ENCODE results near the gene SLC4A1. TPM values are rescaled to one million over a fixed set of nuclear protein-coding genes. Genes with fewer than 3 reads are reported as not detected.

Gene SLC4A1
- total RNA-seq, 2 donors from 2014 or later: 0.63 TPM; not detected in 1

DNA sequence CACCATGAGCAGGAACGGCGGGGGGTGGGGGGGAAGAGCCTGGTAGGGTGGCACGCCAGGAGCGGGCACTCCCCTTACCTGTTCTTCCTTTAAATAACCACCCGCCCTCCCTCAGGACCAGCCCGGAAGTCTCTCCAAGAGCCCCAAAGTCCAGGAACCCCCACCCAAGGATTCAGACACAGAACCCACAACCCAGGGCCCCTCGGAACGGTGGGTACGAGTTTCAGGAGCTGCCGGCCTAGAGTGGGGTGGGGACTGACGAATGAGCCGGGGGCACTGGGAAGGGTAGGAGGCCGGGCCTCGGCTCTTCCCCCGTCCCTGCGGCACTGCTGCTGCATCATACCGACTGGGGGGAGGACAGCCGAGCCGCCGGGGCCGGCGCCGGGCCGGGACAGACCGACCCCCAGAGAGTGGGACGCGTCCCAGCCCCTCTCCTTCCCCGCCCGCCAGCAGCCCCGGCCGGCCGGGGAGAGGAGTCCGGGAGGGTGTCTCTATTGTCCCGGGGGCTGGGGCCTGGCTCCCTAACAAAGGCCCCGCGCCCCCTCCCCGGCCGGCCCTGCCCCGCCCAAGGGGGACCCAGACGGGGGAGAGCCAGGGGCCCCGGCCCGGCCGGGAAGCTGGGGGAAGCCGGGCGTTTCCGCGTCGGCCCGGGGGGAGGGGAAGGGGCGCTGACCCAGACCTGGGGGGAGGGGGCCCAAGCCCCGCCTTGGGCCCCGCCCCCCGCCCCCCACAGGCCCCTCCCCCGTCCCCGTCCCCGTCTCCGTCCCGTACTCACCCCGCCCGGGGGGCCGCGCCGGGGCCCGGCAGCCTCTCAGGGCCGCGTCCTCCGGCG is 69.0 kb downstream of the SLC4A1 start:
- ATAC-seq: peak; percentile 41 to 47
- intact Hi-C loops (cut with DNase I): no loop called here
- peak; percentile 65 for DNase-seq

Small RNA genes lying within 50 kb of the gene (microRNA-seq; reads per million reads assigned to microRNA genes)
- 0 to 0.40 reads per million in 2 donors for gene MIR6782

Other genes with a start within 250 kb of the SLC4A1 start
- gene LSM12, start 201.5 kb downstream of the SLC4A1 start, total RNA-seq: 10 to 100 TPM; 39.4 to 57.5 TPM
- 10 to 100 TPM; 32.9 to 44.4 TPM for gene G6PC3, start 197.4 kb downstream of the SLC4A1 start, total RNA-seq
- 10 to 100 TPM; 39.2 to 57.9 TPM for gene HDAC5, start 144.5 kb downstream of the SLC4A1 start, total RNA-seq
- gene HROB, start 126.2 kb downstream of the SLC4A1 start, total RNA-seq: 1 to 10 TPM; 1.1 to 1.3 TPM
- 1 to 10 TPM; 4.9 to 8.7 TPM for gene ASB16, start 97.4 kb downstream of the SLC4A1 start, total RNA-seq
- 10 to 100 TPM; 22.5 to 23.1 TPM for gene TMUB2, start 81.2 kb downstream of the SLC4A1 start, total RNA-seq
- 10 to 100 TPM; 39.6 to 50.4 TPM for gene ATXN7L3, start 68.3 kb downstream of the SLC4A1 start, total RNA-seq
- 10 to 100 TPM; 35.5 to 48.2 TPM for gene UBTF, start 48.5 kb downstream of the SLC4A1 start, total RNA-seq
- 1 to 10 TPM in 1 of 2 donors, under 1 TPM in 1; 0.85 to 1.0 TPM for gene RUNDC3A, start 40.5 kb upstream of the SLC4A1 start, total RNA-seq
- 10 to 100 TPM; 60.9 to 62.5 TPM for gene SLC25A39, start 56.7 kb upstream of the SLC4A1 start, total RNA-seq
- gene GRN, start 77.2 kb upstream of the SLC4A1 start, total RNA-seq: 100 to 1,000 TPM; 190 to 206 TPM
- 1 to 10 TPM; 1.2 to 2.4 TPM for gene FAM171A2, start 95.7 kb upstream of the SLC4A1 start, total RNA-seq
- 1 to 10 TPM; 2.4 to 2.7 TPM for gene ITGA2B, start 121.5 kb upstream of the SLC4A1 start, total RNA-seq
- gene GPATCH8, start 235.3 kb upstream of the SLC4A1 start, total RNA-seq: 10 to 100 TPM; 20.8 to 28.9 TPM